PC-3 (cell line): ENCODE results near the gene ZNF740. TPM values are rescaled to one million over a fixed set of nuclear protein-coding genes. Genes with fewer than 3 reads are reported as not detected.

Experiments
- total RNA-seq: library from RNA; depleted of rRNA; stranded (reverse); fragments of >200 nt; gene quantifications from 2 replicates; pipeline ENCODE4 v1.2.3, GENCODE V29; 2014; rRNA removed

Gene ZNF740
- total RNA-seq, 1 experiment from 2014 or later = 12.3 TPM

Other genes with a start within 250 kb of the ZNF740 start
- 1,461 and 1,545 TPM in 2 replicates for gene KRT18, start 231.6 kb upstream of the ZNF740 start, total RNA-seq
- gene EIF4B, start 174.3 kb upstream of the ZNF740 start, total RNA-seq = 424 and 434 TPM in 2 replicates
- gene TNS2, start 130.7 kb upstream of the ZNF740 start, total RNA-seq = 13.1 and 30.3 TPM in 2 replicates
- 18.5 and 24.1 TPM in 2 replicates for gene SPRYD3, start 101.3 kb upstream of the ZNF740 start, total RNA-seq
- 256 and 299 TPM in 2 replicates for gene IGFBP6, start 83.1 kb upstream of the ZNF740 start, total RNA-seq
- gene SOAT2, start 77.2 kb upstream of the ZNF740 start, total RNA-seq = 0.07 and 0.86 TPM in 2 replicates
- 21.5 and 23.8 TPM in 2 replicates for gene CSAD, start 203 bp downstream of the ZNF740 start, total RNA-seq
- gene ITGB7, start 26.5 kb downstream of the ZNF740 start, total RNA-seq = 1.9 and 3.4 TPM in 2 replicates
- gene RARG, start 51.5 kb downstream of the ZNF740 start, total RNA-seq = 62.0 and 73.5 TPM in 2 replicates
- gene ESPL1, start 87.6 kb downstream of the ZNF740 start, total RNA-seq = 31.6 and 37.3 TPM in 2 replicates
- gene PFDN5, start 114.8 kb downstream of the ZNF740 start, total RNA-seq = 476 and 519 TPM in 2 replicates
- gene MYG1, start 119.0 kb downstream of the ZNF740 start, total RNA-seq = 81.0 and 89.9 TPM in 2 replicates
- 53.5 and 55.8 TPM in 2 replicates for gene AAAS, start 140.9 kb downstream of the ZNF740 start, total RNA-seq
- not detected in 2 replicates for gene SP7, start 155.6 kb downstream of the ZNF740 start, total RNA-seq
- 49.7 and 57.6 TPM in 2 replicates for gene SP1, start 199.5 kb downstream of the ZNF740 start, total RNA-seq
- 0.29 TPM in 1 of 2 replicates, not detected in the other for gene AMHR2, start 243.1 kb downstream of the ZNF740 start, total RNA-seq